ENCODE measurements around the gene GLIS1. TPM values are rescaled to one million over a fixed set of nuclear protein-coding genes. Genes with fewer than 3 reads are reported as not detected.

The GLIS1 gene
- total and polyA plus RNA-seq, 10 of the 15 experiments (the other 5 are each of a cell fraction or from before 2014, with no cell fraction given) = not detected

DNA sequence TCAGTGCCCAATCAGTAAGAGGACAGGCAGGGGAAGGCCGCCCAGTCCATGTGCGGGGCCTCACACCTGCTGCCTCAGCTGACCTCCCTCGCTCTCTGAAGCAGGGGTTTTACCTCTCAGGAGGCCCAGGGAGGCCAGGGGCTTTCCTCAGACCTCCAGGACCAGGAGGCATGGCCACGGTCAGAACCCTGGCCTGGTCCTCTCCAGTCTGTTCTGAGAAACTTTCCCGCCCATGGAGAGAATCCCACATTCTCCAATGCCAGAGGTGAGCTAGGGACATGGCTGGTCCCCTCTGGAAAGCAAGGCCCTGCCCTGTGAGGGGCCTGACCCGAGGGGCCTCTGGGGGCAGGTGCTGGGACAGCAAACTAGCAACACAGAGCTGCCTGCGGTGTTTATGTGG lies 211.6 kb downstream of the GLIS1 start:
- no peak overlapping the region for H3K27ac ChIP-seq (ENCODE audit: control insufficient read depth, insufficient read depth)
- CTCF ChIA-PET = no interaction called here
- no peaks in the 10 kb centered on the region for H3K4me1 ChIP-seq (ENCODE audit: control insufficient read depth, insufficient read depth, low read length)
- no peak overlapping the region for H2AFZ ChIP-seq (ENCODE audit: control insufficient read depth, low read depth, low read length)
- BruUV-seq (replicated peaks) = no TSS peak
- POLR2A ChIA-PET = no interaction called here
- SMC1A ChIA-PET (ENCODE audit: uncharacterized antibody, unreplicated experiment) = no interaction called here
- H3K27me3 ChIP-seq (replicated peaks in 1 of 2; ENCODE audit: control insufficient read depth in 2 of 2, insufficient read depth in 2 of 2, low read length in 1 of 2) = peaks cover 0 to 2% of the 10 kb centered on the region in 2 experiments; a peak in 3 of 4 replicates
- DNase-seq (ENCODE audit: low read depth, low spot score) (no peak), FAIRE-seq (no peak), ATAC-seq (0 out of 3 replicates have a peak, but pooled peaks have one; percentile 13)
- RAD21 ChIA-PET (ENCODE audit: unreplicated experiment) = no interaction called here
- no peaks in the 10 kb centered on the region for H4K20me1 ChIP-seq (ENCODE audit: control insufficient read depth, insufficient read depth)
- H3K36me3 ChIP-seq (ENCODE audit: control insufficient read depth in 2 of 2, insufficient read depth in 2 of 2, low read length in 1 of 2) = no peaks in the 10 kb centered on the region
- H3K9me3 ChIP-seq (replicated peaks; ENCODE audit: control insufficient read depth, insufficient read depth, low read length) = no peaks in the 10 kb centered on the region
- no peaks in the 10 kb centered on the region for H3K79me2 ChIP-seq (ENCODE audit: control insufficient read depth, insufficient read depth, low read length)
- H3K4me3 ChIP-seq = no peak overlapping the region
- in situ Hi-C loops (cut with MboI) = no loop called here
- H3K9ac ChIP-seq (ENCODE audit: control insufficient read depth, insufficient read depth, low read length) = no peak overlapping the region
- H3K4me2 ChIP-seq (ENCODE audit: control insufficient read depth, insufficient read depth) = no peak overlapping the region
- intact Hi-C loops (cut with micrococcal nuclease; ENCODE audit: unreplicated experiment) = no loop called here
- TF ChIP-seq BRCA1 (IDR thresholded peaks at IDR 0.05; ENCODE audit: low read depth, low read length) = no peak
- no peak for TF ChIP-seq ASH2L (IDR thresholded peaks at IDR 0.05; ENCODE audit: borderline replicate concordance, low read depth)
- TF ChIP-seq POU2F2 (IDR thresholded peaks at IDR 0.05; ENCODE audit: borderline replicate concordance, low read depth, low read length) = no peak
- TF ChIP-seq MEF2B (IDR thresholded peaks at IDR 0.05; ENCODE audit: partially characterized antibody, poor library complexity, severe bottlenecking) = no peak
- no peak for TF ChIP-seq ZZZ3 (IDR thresholded peaks at IDR 0.05; ENCODE audit: control insufficient read depth, insufficient read length, low read depth)
- no peak for TF ChIP-seq SREBF1 (IDR thresholded peaks at IDR 0.05; ENCODE audit: low read length)
- no peak for TF ChIP-seq PML (IDR thresholded peaks at IDR 0.05; ENCODE audit: low read length)
- no peak for TF ChIP-seq NFXL1 (IDR thresholded peaks at IDR 0.05; ENCODE audit: borderline replicate concordance)
- no peak for TF ChIP-seq IKZF1 (conservative IDR thresholded peaks at IDR 0.05)
- TF ChIP-seq BCL11A (IDR thresholded peaks at IDR 0.05; ENCODE audit: low read depth, low read length) = no peak
- no peak for TF ChIP-seq RAD51 (IDR thresholded peaks at IDR 0.05)
- TF ChIP-seq NFYB (IDR thresholded peaks at IDR 0.05; ENCODE audit: insufficient read depth, low read depth, low read length) = no peak
- no peak for TF ChIP-seq EED (IDR thresholded peaks at IDR 0.05; ENCODE audit: low read depth)
- 22% methylated on average over 6 of the region's 7 CpGs for WGBS (ENCODE audit: insufficient coverage, insufficient replicate concordance, low lambda C conversion rate, missing lambda C conversion rate)

Data from GM12878 (cell line).